Activated naive CD4-positive, alpha-beta T cell treated with Interleukin-2 at 50 U/mL for 16 hours (primary cell): Measurements from ENCODE around the gene IL5.

ENCODE experiments used
- DNase-seq: peaks from one replicate; pipeline ENCODE4 v3.0.0-alpha.2; 2020

Gene IL5

GRCh38 chr5:132497488-132497997 lies 45.8 kb downstream of the IL5 start:
- DNase-seq, result no peak

GRCh38 chr5:132496631-132497487 lies 46.5 kb downstream of the IL5 start:
- peak; percentile 71 for DNase-seq

GRCh38 chr5:132496191-132496630 lies 47.1 kb downstream of the IL5 start:
- DNase-seq, result peak; percentile 90

GRCh38 chr5:132495667-132496190 lies 47.6 kb downstream of the IL5 start:
- peak; percentile 86 for DNase-seq

- no peak for DNase-seq
Measured at GRCh38 chr5:132493821-132494220, 49.5 kb downstream of the IL5 start.

GRCh38 chr5:132493241-132493640 lies 50.1 kb downstream of the IL5 start:
- DNase-seq, result no peak

- no peak for DNase-seq
Measured at GRCh38 chr5:132492386-132493125, 50.8 kb downstream of the IL5 start.
